Pancreas (tissue), 10 donors: ENCODE results near the gene ADCYAP1R1. TPM values are rescaled to one million over a fixed set of nuclear protein-coding genes. Genes with fewer than 3 reads are reported as not detected.
A peak's percentile ranks its signal among the peaks of the same experiment; 100 is the strongest.

ENCODE experiments used
- ATAC-seq, 4 donors: fragments of 200-7000 bp; cut with Tn5 transposase; one replicate each; pipeline versions ENCODE4 v1.8.0 to v1.9.1; 2020; ENCODE audit warnings: mild to moderate bottlenecking in 4 of 4, moderate library complexity in 4 of 4
- DNase-seq, 6 donors: peaks; one replicate each; pipeline ENCODE4 v3.0.0-alpha.2; 2020
- FAIRE-seq: peaks from 2 replicates; lab custom pipeline; 2012; peaks lifted over from hg19 to GRCh38; lab: Jason Lieb, UNC
- H3K27ac ChIP-seq, 4 donors: fragments of 200-600 bp; sonication (generic); 1 replicate in 3 of 4; 2 replicates in 1 of 4; pipeline versions ENCODE4 v1.5.0 to v1.8.0; 2020
- H3K27me3 ChIP-seq, 4 donors: fragments of 200-600 bp; one replicate each; pipeline ENCODE4 v1.8.0; 2021
- H3K36me3 ChIP-seq, 3 donors: fragments of 200-600 bp; sonication (generic) in 1 of 3; one replicate each; pipeline versions ENCODE4 v1.5.0 to v1.8.0; 2020 to 2021
- H3K4me1 ChIP-seq, 3 donors: fragments of 200-600 bp; one replicate each; pipeline ENCODE4 v1.8.0; 2021
- H3K4me3 ChIP-seq, 4 donors: fragments of 200-600 bp; sonication (generic) in 2 of 4; one replicate each; pipeline versions ENCODE4 v1.5.0 to v1.8.0; 2020 to 2021
- H3K9me3 ChIP-seq, 4 donors: fragments of 200-600 bp; one replicate each; pipeline ENCODE4 v1.8.0; 2021
- WGBS, 2 donors: extraction: QIAGEN DNeasy Blood & Tissue Kit; methylation state at CpG; one replicate each; pipeline ENCODE4 v1.1.7; 2013; 5-methylcytosine and 5-hydroxymethylcytosine counted together
- intact Hi-C, 3 donors: fragments of 100-400 bp; cut with DNase I; formaldehyde crosslinking; loops; one replicate each; pipeline versions ENCODE4 v1.11.1 to v1.14.2; 2022
- polyA plus RNA-seq, 2 donors: library from polyadenylated mRNA; stranded (reverse); fragments of 200-250 nt; gene quantifications; one replicate each; pipeline ENCODE4 v1.2.3, GENCODE V29; 2013
- total RNA-seq, 6 donors: library from RNA; stranded (reverse); fragmentation: NEBNext Ultra II Directional in 4 of 6; extraction: Animal tissue kit (Norgen Biotek cat#: 25700) in 4 of 6; gene quantifications; one replicate each; pipeline versions ENCODE4 v1.2.1 to v1.2.4, GENCODE V29; 2021 to 2023
- TF ChIP-seq, protein P1 (sequence below), 4 donors: fragments of 200-600 bp; sonication (generic) in 3 of 4; IDR thresholded peaks; one replicate each; pipeline versions ENCODE4 v1.5.0 to v1.8.0; 2021; ENCODE audit warnings: antibody characterized with exemption in 4 of 4
- donor health status: healthy with polysubstance abuse.
- donor health status: DM: no; HTN: no; CAD: no; lungs with moderate emphysema.
- donor health status: DM: no; HTN: no; CAD: no.
- donor health status: control.
- donor health status: control.
- donor health status: Bipolar disorder and iron deficiency.
- donor health status: DM: yes; HTN: yes; CAD: no.
- donor health status: DM: no; HTN: no; CAD: no.
- donor health status: DM: no; HTN: no; CAD: no.
- donor health status: DM: yes; HTN: yes; CAD: no.

Gene ADCYAP1R1
- total and polyA plus RNA-seq, 8 donors = 0.27 to 2.7 (median 0.55) TPM

GRCh38 chr7:31029251-31030042 lies 22.7 kb upstream of the ADCYAP1R1 start:
- DNase-seq (no peak), ATAC-seq (no peak), FAIRE-seq (no peak)
- TF ChIP-seq, protein P1, sequence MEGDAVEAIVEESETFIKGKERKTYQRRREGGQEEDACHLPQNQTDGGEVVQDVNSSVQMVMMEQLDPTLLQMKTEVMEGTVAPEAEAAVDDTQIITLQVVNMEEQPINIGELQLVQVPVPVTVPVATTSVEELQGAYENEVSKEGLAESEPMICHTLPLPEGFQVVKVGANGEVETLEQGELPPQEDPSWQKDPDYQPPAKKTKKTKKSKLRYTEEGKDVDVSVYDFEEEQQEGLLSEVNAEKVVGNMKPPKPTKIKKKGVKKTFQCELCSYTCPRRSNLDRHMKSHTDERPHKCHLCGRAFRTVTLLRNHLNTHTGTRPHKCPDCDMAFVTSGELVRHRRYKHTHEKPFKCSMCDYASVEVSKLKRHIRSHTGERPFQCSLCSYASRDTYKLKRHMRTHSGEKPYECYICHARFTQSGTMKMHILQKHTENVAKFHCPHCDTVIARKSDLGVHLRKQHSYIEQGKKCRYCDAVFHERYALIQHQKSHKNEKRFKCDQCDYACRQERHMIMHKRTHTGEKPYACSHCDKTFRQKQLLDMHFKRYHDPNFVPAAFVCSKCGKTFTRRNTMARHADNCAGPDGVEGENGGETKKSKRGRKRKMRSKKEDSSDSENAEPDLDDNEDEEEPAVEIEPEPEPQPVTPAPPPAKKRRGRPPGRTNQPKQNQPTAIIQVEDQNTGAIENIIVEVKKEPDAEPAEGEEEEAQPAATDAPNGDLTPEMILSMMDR (IDR thresholded peaks at IDR 0.05) = no peak
- 74 to 80% methylated on average over 7 of the region's 7 CpGs for WGBS, 2 donors
- H3K4me1 ChIP-seq = no peaks in the 10 kb centered on the region
- no peak overlapping the region for H3K4me3 ChIP-seq
- H3K27me3 ChIP-seq = no peaks in the 10 kb centered on the region
- no peaks in the 10 kb centered on the region for H3K36me3 ChIP-seq
- intact Hi-C loops = no loop called here
- no peak overlapping the region for H3K27ac ChIP-seq
- no peaks in the 10 kb centered on the region for H3K9me3 ChIP-seq

DNA sequence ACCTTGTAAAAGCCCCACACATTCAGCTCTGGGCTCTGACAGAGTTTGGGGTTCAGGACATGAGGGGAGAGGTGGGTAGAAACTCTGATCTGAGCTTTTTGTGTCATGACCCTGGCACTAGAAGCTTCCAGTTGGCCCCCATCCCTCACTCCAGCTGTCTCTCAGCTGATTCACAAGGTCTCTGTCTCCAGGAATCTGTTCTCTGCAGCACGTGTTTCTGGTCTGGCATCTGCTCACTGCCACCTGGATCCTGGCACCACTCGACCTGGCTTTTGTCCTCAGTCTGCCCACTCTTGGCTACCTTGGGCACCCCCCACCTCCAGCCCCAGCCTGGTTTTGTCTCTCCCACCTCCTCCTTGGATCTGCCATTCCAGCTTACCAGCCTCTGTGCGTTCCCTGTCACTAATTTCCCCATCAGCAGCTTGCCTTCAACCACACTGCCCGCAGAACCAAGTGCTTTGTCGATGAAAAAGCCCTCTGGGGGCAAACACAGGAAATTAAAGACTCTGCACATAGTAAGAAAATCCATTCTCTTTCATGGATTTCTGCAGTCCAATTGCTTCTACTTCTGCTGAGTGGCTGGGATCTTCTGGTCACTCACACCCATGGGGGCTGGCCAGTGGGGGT lies 18.3 kb upstream of the ADCYAP1R1 start:
- H3K27ac ChIP-seq = no peak overlapping the region
- intact Hi-C loops = no loop called here
- H3K27me3 ChIP-seq = no peaks in the 10 kb centered on the region
- no peaks in the 10 kb centered on the region for H3K36me3 ChIP-seq
- H3K4me1 ChIP-seq = no peaks in the 10 kb centered on the region
- ATAC-seq (no peak), FAIRE-seq (no peak), DNase-seq (no peak)
- TF ChIP-seq, protein P1 (IDR thresholded peaks at IDR 0.05) = no peak
- no peak overlapping the region for H3K4me3 ChIP-seq
- H3K9me3 ChIP-seq = no peaks in the 10 kb centered on the region
- WGBS, 2 donors = 61% methylated on average over 5 of the region's 5 CpGs

- Histone ChIP-seq H3K4me1 (no peaks in the 10 kb centered on the region), H3K36me3 (no peaks in the 10 kb centered on the region), H3K27me3 (no peaks in the 10 kb centered on the region), H3K4me3 (no peak overlapping the region), H3K9me3 (no peaks in the 10 kb centered on the region), H3K27ac (no peak overlapping the region)
- ATAC-seq (no peak), FAIRE-seq (no peak), DNase-seq (peak in 1 of 6 donors; percentile 33)
- WGBS, 2 donors = 64 to 71% methylated on average over 3 of the region's 3 CpGs
- TF ChIP-seq, protein P1 (IDR thresholded peaks at IDR 0.05) = no peak
- intact Hi-C loops = no loop called here
Measured at GRCh38 chr7:31036924-31037323, 15.2 kb upstream of the ADCYAP1R1 start.

GRCh38 chr7:31043051-31043471 lies 9.0 kb upstream of the ADCYAP1R1 start:
- H3K4me3 ChIP-seq = no peak overlapping the region
- WGBS, 2 donors = 34 to 42% methylated on average over 7 to 9 of the region's 9 CpGs
- H3K27me3 ChIP-seq = no peaks in the 10 kb centered on the region
- no peaks in the 10 kb centered on the region for H3K36me3 ChIP-seq
- ATAC-seq = no peak
- no peaks in the 10 kb centered on the region for H3K9me3 ChIP-seq
- no peak overlapping the region for H3K27ac ChIP-seq
- no peak for DNase-seq
- FAIRE-seq = no peak
- no peaks in the 10 kb centered on the region for H3K4me1 ChIP-seq
- intact Hi-C loops = no loop called here
- TF ChIP-seq, protein P1 (IDR thresholded peaks at IDR 0.05) = no peak

- DNase-seq = no peak
- H3K27ac ChIP-seq = no peak overlapping the region
- no peak overlapping the region for H3K4me3 ChIP-seq
- no peaks in the 10 kb centered on the region for H3K27me3 ChIP-seq
- TF ChIP-seq, protein P1 (IDR thresholded peaks at IDR 0.05) = no peak
- no peak for ATAC-seq
- WGBS, 2 donors = 49 to 58% methylated on average over 5 of the region's 5 CpGs
- H3K4me1 ChIP-seq = no peaks in the 10 kb centered on the region
- intact Hi-C loops = no loop called here
- no peak for FAIRE-seq
- no peaks in the 10 kb centered on the region for H3K9me3 ChIP-seq
- no peaks in the 10 kb centered on the region for H3K36me3 ChIP-seq
Measured at GRCh38 chr7:31044529-31044928, 7.6 kb upstream of the ADCYAP1R1 start.
